OCI-LY3 (cell line): ENCODE data around the gene SVIL.

ENCODE experiments used
- H2AFZ ChIP-seq: fragments of 200-600, 300-600 bp; shearing (Covaris generic); 2 replicates; pipeline ENCODE4 v1.6.0; 2014; ENCODE audit warnings: antibody characterized with exemption, low read depth, low read length
- H3K27ac ChIP-seq: fragments of 200-600, 300-600 bp; sonication (generic); 2 replicates; pipeline ENCODE4 v1.5.1; 2014; ENCODE audit warnings: mild to moderate bottlenecking, low read length, moderate library complexity, mixed read lengths
- H3K27me3 ChIP-seq: fragments of 200-600, 300-600 bp; sonication (generic); 2 replicates; pipeline ENCODE4 v1.6.1; 2014; ENCODE audit warnings: low read depth, low read length, mixed read lengths
- H3K36me3 ChIP-seq: fragments of 200-600, 300-600 bp; sonication (generic); replicated peaks from 2 replicates; pipeline ENCODE3; 2014; ENCODE audit warnings: low read depth, low read length, mixed read lengths
- H3K4me1 ChIP-seq: fragments of 300-600, 200-600 bp; sonication (generic); 2 replicates; pipeline ENCODE4 v1.6.1; 2014; ENCODE audit warnings: low read length, mixed read lengths
- H3K4me2 ChIP-seq: fragments of 200-600, 300-600 bp; sonication (generic); 2 replicates; pipeline ENCODE4 v1.6.1; 2014; ENCODE audit warnings: low read length, mixed read lengths
- H3K4me3 ChIP-seq: fragments of 300-600, 200-600 bp; sonication (generic); 2 replicates; pipeline ENCODE4 v1.5.1; 2014; ENCODE audit warnings: antibody characterized with exemption, mild to moderate bottlenecking, low read length, moderate library complexity
- H3K79me2 ChIP-seq: fragments of 300-600, 200-600 bp; shearing (Covaris generic); 2 replicates; pipeline ENCODE4 v1.6.1; 2014; ENCODE audit warnings: mild to moderate bottlenecking, low read length, mixed read lengths
- H3K9ac ChIP-seq: fragments of 300-600, 200-600 bp; shearing (Covaris generic); 2 replicates; pipeline ENCODE4 v1.6.0; 2014; ENCODE audit warnings: mild to moderate bottlenecking, low read length, moderate library complexity
- H3K9me3 ChIP-seq: fragments of 200-600, 300-600 bp; shearing (Covaris generic); 2 replicates; pipeline ENCODE4 v1.6.1; 2014; ENCODE audit warnings: low read length, mixed read lengths; ENCODE audit not compliant: insufficient read depth
- H4K20me1 ChIP-seq: fragments of 200-600, 300-600 bp; sonication (generic); 2 replicates; pipeline ENCODE4 v1.6.1; 2016; ENCODE audit warnings: low read length, mixed read lengths; ENCODE audit not compliant: insufficient read depth
- CTCF ChIP-seq: fragments of 200-600, 300-600 bp; sonication (generic); IDR thresholded peaks from 2 replicates; pipeline ENCODE4 v1.5.1; 2014; ENCODE audit warnings: antibody characterized with exemption, low read length, low read depth
- EZH2phosphoT487 ChIP-seq: fragments of 200-600 bp; shearing (Covaris generic); IDR thresholded peaks from 2 replicates; pipeline ENCODE4 v1.6.1; 2018; ENCODE audit warnings: antibody characterized with exemption, mixed run types, low read depth

The SVIL gene

GRCh38 chr10:29613791-29614190 is 21.0 kb downstream of the SVIL start:
- TF ChIP-seq CTCF = no peak
- no peak for TF ChIP-seq EZH2phosphoT487
- Histone ChIP-seq H3K4me3 (no peak overlapping the region), H3K36me3 (no peaks in the 10 kb centered on the region), H3K27ac (no peak overlapping the region), H2AFZ (no peak overlapping the region), H4K20me1 (no peaks in the 10 kb centered on the region), H3K79me2 (no peaks in the 10 kb centered on the region), H3K4me1 (no peaks in the 10 kb centered on the region), H3K9me3 (no peaks in the 10 kb centered on the region), H3K4me2 (no peak overlapping the region), H3K9ac (no peak overlapping the region), H3K27me3 (no peaks in the 10 kb centered on the region)

- H3K9ac ChIP-seq = no peak overlapping the region
- no peaks in the 10 kb centered on the region for H3K9me3 ChIP-seq
- H4K20me1 ChIP-seq = no peaks in the 10 kb centered on the region
- TF ChIP-seq CTCF = no peak
- TF ChIP-seq EZH2phosphoT487 = no peak
- H3K27me3 ChIP-seq = no peaks in the 10 kb centered on the region
- H2AFZ ChIP-seq = no peak overlapping the region
- H3K4me3 ChIP-seq = no peak overlapping the region
- H3K79me2 ChIP-seq = no peaks in the 10 kb centered on the region
- no peak overlapping the region for H3K4me2 ChIP-seq
- H3K4me1 ChIP-seq = no peaks in the 10 kb centered on the region
- H3K27ac ChIP-seq = no peak overlapping the region
- no peaks in the 10 kb centered on the region for H3K36me3 ChIP-seq
Measured at GRCh38 chr10:29613196-29613595, 21.6 kb downstream of the SVIL start.

DNA sequence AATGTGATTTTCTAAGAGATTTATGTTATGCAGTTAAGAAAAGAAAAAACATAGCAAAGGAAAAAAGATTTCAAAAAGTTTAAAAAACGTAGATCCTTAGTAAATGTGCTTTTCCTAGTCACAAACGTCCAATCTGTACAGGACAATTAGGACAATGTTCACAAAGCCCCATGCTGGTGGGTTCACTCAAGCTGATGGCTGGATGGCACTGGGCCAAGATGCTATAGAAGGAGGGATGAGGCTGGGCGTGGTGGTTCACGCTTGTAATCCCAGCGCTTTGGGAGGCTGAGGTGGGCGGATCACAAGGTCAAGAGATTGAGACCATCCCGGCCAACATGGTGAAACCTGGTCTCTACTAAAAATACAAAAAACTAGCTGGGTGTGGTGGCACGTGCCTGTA is 22.1 kb downstream of the SVIL start:
- no peaks in the 10 kb centered on the region for H3K79me2 ChIP-seq
- no peaks in the 10 kb centered on the region for H3K36me3 ChIP-seq
- H3K27me3 ChIP-seq = no peaks in the 10 kb centered on the region
- no peak overlapping the region for H3K9ac ChIP-seq
- H3K4me1 ChIP-seq = no peaks in the 10 kb centered on the region
- H3K27ac ChIP-seq = no peak overlapping the region
- no peak overlapping the region for H2AFZ ChIP-seq
- H4K20me1 ChIP-seq = no peaks in the 10 kb centered on the region
- no peaks in the 10 kb centered on the region for H3K9me3 ChIP-seq
- H3K4me3 ChIP-seq = no peak overlapping the region
- TF ChIP-seq CTCF (no peak), EZH2phosphoT487 (no peak)
- no peak overlapping the region for H3K4me2 ChIP-seq

GRCh38 chr10:29611781-29612381 is 22.9 kb downstream of the SVIL start:
- TF ChIP-seq EZH2phosphoT487 = no peak
- TF ChIP-seq CTCF = no peak
- H3K27me3 ChIP-seq = no peaks in the 10 kb centered on the region
- no peak overlapping the region for H3K4me3 ChIP-seq
- no peaks in the 10 kb centered on the region for H3K9me3 ChIP-seq
- H3K4me2 ChIP-seq = no peak overlapping the region
- H3K36me3 ChIP-seq = no peaks in the 10 kb centered on the region
- no peaks in the 10 kb centered on the region for H3K4me1 ChIP-seq
- H3K9ac ChIP-seq = no peak overlapping the region
- no peaks in the 10 kb centered on the region for H3K79me2 ChIP-seq
- no peak overlapping the region for H2AFZ ChIP-seq
- no peaks in the 10 kb centered on the region for H4K20me1 ChIP-seq
- H3K27ac ChIP-seq = no peak overlapping the region
